M059J (cell line): ENCODE results near the gene NSF. TPM values are rescaled to one million over a fixed set of nuclear protein-coding genes. Genes with fewer than 3 reads are reported as not detected.
A peak's percentile ranks its signal among the peaks of the same experiment; 100 is the strongest.
"Not testable (repeated sequence)": the region's sequence is repeated elsewhere in the genome, so short reads cannot be mapped to it uniquely, and the experiment has no call there.

Experiments used
- DNase-seq: peaks from one replicate; pipeline ENCODE4 v3.0.0-alpha.2; 2012; ENCODE audit warnings: low read depth
- total RNA-seq: library from RNA; depleted of rRNA; stranded (reverse); fragments of >200 nt; shearing (Covaris generic); gene quantifications from 2 replicates; pipeline ENCODE4 v1.2.3, GENCODE V29; 2014

Gene NSF
- total RNA-seq, 1 experiment from 2014 or later = 76.7 TPM

DNA sequence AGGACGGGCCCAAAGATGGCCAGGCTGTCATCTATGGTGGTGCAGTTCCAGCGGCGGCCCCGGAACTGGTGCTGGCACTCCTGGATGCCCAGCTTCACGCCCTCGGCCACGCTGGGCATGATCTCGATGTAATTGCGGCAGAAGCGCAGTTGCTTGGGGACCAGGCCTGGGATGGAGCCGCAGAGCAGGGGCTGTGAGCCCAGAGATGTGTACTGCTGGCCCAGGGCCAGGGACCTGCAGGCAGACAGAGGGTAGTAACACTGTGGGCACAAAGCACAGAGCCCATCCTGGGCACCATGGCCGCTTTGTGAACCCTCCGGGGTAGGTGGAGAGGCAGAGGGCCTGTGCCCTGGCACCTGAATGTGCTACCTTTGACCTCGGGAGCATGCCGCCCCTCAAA is 183.2 kb downstream of the NSF start:
- DNase-seq = no peak

DNA sequence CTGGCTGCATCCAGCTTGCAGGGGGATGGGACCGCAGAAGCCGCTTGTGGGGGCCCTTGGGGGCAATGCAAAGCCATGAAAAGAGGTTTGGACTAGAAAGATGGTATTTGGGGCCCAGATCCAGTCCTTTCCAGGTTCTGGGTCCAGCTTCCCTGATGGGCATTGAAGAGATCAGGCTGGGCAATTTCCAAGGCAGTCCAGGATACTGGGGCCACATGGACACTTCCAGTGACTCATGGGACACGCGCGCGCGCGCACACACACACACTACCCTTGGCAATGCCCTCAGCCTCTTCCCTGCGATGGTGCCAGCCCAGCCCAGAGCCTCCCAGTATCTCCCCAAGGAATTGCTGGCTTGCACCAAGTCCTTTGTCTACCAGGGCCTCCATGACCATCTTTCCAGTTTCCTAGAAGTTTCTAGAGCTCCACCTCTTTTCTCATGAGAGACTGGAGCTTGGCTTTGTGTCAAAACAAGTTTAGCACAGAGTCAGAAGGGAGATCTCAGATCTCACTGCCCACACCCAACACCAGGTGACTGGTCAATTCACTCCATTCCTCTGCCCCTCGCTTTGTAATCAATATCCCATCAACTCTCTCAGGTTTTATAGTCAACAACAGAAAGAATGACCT is 183.8 kb downstream of the NSF start:
- DNase-seq = no peak

DNA sequence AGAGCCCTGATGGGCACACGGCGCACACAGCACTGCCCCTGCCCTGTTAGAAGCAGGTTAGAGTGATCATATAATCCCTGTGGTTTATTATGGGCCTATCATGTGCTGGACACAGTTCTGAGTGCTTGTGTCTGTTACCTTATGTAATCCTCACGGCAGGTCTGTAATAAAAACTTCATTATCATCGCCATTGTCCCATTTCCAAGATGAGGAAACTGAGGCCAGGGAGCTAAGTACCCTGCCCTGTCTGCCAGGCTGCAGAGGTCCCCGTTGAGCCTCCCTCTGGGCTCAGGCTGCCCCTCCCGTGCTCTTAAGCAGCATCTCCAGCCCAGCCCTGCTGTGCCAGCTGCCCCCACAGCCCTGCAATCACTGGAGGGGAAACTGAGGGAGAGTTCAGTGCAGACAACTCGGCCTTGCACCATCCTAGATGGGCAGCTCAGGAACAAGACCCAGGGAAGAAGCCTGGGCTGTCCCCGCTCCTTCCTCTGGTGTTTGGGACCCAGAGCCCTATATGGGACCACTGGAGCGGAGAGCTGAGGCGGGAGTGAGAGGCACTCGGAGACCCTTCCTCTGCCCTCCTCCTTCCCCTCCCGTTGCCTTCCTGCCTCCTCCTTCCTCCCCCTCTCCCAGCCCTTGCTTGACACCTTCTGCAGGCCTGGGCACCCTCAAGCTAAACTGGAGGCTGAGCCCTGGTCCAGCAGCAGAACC is 186.0 kb downstream of the NSF start:
- DNase-seq = no peak

DNA sequence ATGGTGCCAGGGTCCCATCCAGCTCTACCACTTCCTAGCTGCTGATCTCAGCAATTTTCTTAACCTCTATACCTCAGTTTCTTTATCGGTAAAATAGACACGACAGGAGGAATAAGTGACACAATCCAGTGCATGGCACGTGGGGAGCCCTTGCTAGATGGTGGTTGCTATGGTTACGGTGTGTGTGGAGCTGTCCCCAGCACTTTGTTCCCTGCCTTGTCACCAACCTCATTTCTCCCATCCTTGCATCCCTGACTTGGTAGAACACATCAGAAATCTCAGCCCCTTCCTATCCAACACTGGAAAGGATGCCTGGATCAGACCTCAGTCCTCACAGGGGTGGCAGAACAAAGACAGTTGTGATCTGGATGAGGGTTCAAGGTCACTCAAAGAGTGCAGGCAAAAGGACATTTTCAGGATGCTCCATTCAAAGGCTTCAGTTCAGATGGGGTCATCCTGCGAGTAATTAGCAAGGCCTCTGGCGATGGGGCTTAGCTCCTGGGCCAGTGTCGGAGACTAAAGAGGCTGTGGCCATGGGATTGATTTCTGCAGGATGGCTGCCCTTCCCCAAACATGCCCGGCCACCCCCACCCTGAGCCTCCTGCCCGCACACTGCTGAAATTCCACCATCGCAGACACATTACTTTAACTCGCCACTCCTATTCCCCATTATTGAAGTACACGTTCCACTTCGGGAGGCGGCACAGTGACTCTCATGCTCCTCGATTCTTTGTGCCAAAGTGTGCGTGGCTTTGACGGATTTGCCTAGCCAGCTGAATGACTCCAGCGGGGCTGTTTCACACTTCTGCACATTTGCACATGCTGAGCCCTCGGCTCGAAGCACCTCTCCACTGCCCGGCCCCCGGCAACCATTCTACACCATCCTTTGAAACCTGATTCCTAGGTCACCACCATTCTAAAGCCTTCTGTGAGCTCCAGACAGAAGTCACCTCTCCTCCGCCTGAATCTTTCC is 187.8 kb downstream of the NSF start:
- peak; percentile 32 for DNase-seq

DNA sequence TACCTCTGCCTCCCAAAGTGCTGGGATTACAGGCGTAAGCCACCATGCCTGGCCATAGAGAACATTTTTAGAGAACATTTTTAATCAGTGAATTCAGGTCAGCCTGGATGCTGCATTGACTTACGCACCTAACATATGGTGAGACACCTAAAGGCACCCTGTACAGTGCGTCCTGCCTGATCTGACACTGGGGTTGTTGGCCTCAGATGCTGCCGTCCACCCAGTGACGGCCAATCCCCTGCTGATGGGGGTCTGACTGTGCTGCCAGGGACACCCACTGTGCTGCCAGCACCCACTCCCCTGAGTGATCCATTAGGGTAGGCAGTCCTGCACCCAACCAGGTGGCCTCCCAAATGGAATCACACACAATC is 189.5 kb downstream of the NSF start:
- no peak for DNase-seq

DNA sequence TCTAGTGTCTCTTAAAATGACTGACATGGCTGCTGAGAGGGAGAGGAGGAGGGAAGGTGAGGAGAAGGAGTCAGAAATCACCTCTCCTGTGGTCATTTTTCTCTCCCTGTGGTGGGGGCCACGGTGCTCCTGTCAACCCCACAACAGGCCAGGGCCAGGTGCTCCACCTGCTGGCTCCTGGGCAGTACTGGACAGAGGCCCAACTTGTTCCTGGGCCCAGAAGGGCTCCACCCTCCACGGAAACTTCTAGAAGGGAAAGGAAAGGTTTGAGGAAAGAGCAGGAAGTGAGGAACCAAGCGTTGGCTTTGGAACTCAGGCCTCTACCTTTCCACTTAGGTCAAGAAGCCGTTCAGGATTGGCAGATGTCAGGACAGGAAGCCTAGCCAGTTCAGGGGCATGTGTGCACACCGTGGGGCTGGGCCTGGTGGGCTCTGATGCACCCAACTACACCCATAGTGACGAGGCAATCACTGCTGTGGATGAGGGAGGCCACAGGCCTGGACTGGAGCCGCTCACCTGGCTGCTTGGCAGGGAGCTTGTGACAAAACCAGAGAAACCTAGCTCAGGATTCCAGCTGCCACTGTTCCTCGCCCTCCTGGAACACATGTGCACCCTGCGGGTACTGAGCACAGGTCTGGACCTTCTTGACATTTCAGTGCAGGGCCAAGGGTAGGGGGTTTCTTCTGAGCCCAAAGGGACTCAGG is 191.9 kb downstream of the NSF start:
- peak; percentile 64 for DNase-seq

DNA sequence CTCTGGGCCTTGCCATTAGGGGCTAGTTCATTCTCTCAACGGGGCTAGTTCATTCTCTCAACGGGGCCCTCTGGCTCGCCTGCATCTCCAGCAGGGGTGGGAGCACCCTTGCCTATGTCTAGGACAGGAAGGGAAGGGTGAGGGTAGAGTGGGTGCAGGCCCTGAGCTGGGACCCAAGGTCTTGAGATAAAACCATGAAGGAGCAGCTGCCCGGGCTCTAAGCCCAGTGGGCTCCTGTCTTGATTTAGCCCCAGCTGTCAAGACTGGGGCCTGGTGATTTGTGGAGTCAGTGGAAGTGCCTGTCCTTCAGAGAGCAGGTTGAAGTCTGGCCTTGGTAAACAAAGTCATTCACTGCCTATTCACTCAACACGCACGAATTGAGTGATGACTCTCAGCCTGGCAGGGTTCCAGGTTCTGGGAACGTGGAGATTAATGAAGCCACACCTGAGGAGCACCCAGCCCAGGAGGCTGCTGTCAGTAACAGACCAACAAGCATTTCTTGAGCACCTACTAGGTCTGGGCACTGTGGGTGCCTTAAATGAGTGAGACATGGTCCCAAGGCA is 192.6 kb downstream of the NSF start:
- DNase-seq = no peak

DNA sequence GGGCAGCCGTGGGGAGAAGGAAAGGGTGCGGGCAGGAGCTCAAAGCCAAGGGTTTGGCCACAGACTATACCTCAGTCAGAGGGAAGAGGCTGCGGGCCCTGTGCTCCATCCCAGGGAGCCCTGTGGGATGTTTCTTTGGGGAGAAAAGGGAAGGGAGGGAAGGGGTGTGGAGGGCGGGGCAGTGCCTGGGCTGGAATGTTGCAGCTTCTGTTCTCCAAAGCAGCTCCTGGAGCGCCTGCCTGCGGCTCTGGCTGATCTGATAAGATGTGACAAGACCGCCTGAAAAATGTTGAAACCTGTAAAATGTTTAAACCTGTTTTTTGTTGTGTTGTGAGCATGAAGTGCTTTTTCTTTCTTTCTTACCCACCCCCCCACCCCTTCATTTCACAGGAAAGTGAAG is 195.2 kb downstream of the NSF start:
- no peak for DNase-seq

DNA sequence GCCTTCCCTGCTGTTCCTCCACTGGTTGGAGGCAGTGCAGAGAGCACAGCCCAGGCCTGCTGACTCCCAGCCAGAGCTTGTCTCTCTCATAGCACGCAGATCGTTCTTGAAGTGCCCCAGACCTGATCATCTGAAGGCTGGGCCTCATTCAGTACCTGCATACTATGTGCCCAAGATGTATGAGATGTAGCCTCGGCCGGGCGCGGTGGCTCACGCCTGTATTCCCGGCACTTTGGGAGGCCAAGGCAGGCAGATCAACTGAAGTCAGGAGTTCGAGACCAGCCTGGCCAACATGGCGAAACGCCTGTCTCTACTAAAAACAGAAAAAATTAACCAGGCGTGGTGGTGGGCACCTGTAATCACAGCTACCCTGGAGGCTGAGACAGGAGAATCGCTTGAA is 197.0 kb downstream of the NSF start:
- no peak for DNase-seq

DNA sequence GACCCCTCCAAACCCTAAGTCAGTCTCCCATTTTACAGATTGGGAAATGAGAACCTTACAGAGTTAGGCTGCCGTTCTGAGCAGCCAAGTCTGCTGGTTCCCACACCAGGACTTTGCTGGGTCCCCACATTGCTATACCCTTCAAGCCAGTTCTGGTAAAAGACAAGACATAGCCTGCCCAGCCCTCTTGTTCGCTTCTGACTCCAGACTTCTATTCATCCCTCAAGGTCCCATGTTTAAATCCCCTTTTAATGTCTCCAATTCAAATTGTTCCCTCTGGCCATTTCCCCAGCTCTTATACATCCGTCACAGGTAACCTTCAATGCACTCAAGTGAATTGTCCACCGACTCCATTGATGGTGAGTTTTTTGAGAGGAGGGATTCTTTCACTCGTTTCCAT is 197.8 kb downstream of the NSF start:
- DNase-seq = no peak

DNA sequence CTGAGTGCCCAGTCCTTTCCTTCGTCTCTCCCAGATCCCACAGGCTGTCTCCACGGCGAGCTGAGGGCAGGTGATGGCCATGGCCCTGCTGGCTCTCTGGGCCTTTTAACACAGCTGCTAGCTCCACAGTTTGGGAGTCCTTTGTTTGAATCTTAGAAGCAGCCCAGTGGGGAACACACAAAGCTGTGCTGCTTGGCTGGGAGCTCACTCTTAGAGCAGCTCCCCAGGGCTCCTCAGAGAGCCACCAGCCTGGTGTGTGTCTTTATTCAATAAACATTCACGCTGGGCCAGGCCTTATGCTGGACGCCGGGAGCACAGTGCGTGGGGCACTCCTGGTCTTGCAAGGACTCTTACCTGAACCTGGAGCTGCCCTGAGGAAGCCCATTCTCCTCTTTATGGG is 198.3 kb downstream of the NSF start:
- no peak for DNase-seq

DNA sequence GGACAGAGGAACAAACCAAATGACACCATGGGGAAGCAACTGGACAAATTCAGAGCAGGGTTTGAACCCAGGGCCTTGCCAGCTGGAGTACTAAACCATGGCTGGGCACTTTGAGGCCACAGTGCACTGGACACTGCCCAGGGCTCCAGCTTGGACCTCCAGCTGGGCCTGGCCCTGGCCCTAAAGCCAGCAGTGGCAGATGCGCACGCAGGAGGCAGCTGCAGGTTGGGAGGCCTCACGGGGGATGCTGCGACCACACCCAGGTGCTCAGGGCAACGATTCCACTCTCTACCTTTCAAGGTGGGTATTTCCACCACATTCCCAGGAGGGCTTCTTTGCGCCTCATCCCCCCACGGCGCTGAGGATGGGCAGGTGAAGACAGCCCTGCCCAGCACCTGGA is 199.1 kb downstream of the NSF start:
- no peak for DNase-seq

DNA sequence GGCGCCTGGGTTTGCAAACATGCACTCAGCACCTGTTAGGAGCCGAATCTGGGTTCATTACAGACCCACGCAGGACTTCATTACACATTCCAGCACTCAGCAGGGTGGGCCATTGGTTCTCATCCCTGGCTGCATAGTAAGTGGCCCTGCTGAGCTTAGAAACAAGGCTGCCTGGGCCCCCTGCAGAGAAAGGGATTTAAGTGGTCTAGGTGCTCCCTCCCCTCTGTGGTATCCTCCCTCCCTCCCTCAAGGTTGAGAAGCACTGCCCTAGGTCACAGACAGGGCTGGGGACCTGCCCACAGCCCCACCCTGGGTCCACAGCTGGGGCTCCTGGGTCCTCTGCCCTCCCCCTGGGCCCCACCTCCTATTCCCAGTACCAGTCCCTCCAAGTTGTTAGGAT is 199.7 kb downstream of the NSF start:
- DNase-seq = no peak

DNA sequence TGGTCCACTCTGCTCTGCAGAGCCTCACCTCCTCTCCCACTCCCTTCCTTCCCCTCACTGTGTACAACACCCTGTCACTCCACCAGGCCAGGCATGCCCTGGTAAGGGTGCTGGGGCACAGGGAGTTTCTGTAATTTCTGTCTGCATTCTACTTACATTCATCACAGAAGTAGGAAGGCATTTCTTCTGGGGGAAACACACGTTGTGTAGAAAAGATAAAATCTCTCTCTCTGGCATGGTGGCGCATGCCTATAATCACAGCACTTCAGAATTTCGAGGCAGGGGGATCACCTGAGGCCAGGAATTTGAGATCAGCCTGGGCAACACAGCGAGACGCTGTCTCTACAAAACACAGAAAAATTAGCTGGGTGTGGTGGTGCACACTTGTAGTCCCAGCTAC is 201.1 kb downstream of the NSF start:
- DNase-seq = no peak

DNA sequence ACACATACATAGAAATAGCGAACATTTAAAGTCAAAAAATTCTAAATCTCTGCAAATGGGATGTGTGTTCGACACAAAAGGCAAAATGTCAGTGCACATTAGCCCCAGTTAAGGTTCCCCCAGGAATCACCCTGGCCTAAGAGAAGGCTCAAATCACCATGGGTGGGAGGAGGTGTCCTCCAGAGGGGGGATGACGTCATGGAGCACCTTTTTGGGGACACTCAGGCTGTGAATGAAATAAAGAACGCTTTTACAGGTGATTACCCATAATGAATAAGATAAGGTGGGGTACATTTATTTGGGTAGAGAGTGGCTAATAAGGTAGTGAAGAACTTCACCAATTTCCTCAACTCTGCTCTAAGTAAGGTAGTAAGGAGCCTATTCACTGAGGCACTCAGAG is 201.6 kb downstream of the NSF start:
- no peak for DNase-seq

DNA sequence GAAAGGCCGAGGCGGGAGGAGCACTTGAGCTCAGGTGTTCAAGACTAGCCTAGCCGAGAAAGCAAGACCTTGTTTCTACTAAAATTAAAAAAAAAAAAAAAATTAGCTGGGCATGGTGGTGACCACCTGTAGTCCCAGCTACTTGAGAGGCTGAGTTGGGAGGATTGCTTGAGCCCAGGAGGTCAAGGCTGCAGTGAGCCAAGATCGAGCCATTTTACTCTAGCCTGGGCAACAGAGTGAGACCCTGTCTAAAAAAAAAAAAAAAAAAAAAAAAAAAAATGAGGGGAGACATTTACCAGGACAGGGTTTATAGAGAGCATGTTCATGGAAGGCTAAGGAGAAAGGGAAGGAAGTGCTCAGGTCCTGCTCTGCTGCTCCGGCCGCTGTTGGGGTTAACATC is 202.6 kb downstream of the NSF start:
- not testable (repeated sequence) for DNase-seq

DNA sequence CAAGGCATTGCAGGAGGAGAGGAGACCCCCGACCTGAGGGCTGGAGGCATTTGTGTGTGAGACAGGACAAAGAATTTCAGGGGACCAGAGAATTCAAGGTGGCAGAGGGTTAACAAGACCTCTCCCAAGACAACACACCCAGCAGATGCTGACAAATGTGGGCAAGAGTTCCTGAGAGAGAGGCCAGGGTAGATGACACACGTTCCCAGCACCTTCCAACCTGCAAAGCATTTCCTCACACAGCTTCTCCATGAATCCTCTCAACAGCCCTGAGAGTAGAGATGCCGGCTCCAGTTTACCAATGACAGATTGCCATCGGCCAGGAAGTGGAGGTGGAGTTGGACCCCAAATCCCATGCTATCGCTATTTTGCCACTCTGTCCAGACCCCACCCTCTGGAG is 203.1 kb downstream of the NSF start:
- no peak for DNase-seq

DNA sequence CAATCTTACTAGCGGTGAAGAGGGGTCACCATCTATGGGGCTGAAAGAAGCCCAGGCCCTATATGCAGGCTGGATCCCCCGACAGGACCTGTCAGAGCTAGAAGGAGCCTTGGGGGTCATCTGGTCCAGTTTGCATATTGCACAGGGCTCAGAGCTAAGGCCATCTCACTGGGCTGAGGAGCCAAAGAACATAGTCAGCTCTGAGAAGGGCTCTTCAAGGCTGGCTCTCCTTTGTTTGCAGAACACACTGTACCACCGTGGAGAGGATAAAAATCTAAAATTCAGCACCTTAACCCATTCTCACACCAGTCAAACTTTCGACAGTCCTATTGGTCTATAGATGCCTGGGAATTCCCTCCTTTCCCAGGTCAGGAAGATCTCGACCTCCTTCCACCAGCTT is 203.8 kb downstream of the NSF start:
- DNase-seq = no peak

DNA sequence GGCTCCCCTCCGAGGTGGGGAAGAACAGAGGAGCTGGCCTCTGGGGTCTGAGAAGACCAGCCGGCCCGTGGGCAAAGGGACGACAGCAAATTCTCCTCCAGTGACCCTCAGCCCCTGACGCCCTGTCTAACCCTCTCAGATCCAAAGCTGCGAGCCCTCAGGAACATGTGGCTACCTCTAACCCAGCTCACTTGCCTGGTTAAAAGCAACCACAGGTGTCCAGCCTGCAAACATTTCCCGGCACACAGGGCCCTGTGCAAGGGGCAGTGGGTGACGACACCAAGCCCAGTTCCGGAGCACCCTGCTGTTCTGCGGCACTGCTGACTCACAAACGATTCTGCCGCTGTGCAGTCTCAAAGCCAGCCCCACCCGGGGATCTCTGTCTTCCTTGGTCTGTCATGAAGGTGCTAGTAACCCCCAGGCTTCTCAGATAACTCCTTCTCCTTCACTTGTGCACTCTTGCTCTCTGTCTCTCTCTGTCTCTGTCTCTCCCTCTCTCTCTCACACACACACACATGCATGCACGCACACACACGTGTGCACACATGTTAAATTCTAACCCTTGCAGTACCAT is 205.0 kb downstream of the NSF start:
- DNase-seq = no peak

DNA sequence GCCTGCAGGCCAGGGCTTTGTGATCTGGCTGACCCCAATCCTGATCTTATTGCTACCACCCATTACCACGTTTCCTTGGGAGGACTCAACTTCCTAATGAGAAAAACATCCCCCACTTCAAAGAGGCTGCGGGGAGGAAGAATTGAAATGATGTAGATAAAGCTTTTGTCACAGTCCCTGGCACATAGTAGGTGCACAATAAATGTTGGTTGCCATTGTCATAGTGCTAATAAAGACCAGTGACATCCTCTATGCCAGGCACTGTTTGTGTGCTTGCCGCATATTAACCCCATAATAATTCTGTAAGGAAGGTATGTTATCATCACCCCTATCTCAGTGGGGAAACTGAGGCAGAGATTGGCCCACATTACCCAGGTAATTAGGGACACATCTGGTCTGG is 205.6 kb downstream of the NSF start:
- no peak for DNase-seq

DNA sequence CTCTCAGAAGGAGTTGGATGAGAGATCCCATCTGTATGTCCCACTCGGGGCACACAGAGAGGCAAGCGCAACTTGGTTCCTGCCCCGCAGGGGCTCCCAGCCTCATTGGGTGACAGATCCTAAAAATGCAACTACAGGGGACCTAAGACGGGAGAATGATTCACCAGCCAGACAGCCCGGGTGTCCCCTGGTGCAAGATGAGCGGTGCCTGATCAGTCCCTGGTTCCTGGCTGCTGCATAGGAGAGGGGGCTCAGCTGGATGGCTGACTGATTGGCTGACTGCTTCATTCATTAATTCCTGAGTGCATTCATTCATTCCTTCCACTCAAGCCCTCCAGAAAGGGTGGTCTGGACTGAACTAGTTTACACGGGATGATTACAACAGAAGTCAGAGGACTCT is 206.1 kb downstream of the NSF start:
- no peak for DNase-seq
